HG02840 (cell line): ENCODE measurements around the gene SH3GL1.

Source experiments
- ATAC-seq: cut with Tn5 transposase; IDR thresholded peaks from one replicate; pipeline ENCODE4 v1.9.1; 2021; ENCODE audit warnings: mild to moderate bottlenecking, moderate library complexity, moderate number of reproducible peaks; ENCODE audit not compliant: unreplicated experiment, low FRiP score

The SH3GL1 gene

GRCh38 chr19:4366666-4367335 is 33.5 kb downstream of the SH3GL1 start:
- ATAC-seq, result no peak

DNA sequence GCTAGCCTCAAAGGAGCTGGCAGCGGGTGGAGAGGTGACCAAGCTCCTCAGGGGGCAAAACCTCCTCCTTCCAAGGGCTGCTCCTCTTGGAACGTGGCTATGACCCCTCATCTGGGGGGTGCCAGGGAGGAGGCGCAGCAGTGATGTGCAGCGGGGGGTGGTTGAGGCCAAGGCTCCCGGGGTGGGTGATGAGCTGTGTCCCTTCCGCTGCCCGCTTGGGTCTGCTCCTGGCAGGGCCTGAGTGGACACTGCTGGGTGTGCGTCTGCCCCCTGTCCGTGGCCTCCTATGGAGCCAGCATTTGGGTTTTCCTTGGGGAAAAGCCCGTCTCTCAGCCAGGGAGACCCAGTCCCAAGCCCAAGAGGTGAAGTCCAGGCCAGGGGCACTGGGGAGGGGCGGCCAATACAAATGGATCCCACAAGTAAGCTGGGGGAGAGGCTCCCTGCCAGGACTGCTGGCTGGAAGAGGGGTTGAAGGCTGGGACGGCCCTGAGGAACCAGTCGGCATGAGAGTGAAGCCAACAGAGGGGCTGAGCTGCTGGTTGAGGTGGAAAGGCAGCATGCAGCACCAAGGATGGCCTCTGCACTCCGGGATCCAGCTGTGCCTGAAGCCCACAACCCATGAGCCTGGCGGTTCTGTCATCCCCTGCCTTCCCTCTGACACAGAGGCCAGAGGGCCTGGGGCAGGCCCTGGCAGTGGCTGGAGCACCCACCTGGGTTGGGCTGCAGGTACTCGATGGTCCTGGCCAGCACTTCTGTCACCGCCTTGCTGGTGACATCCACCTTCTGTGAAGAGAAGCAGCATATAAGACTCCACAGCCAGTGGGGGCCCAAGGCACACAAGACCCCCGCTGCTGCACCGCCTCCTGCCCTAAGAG is 34.3 kb downstream of the SH3GL1 start:
- no peak for ATAC-seq

GRCh38 chr19:4365341-4365740 is 35.0 kb downstream of the SH3GL1 start:
- no peak for ATAC-seq

- ATAC-seq, result no peak
These were observed 36.6 kb downstream of the SH3GL1 start for GRCh38 chr19:4363571-4364304.

DNA sequence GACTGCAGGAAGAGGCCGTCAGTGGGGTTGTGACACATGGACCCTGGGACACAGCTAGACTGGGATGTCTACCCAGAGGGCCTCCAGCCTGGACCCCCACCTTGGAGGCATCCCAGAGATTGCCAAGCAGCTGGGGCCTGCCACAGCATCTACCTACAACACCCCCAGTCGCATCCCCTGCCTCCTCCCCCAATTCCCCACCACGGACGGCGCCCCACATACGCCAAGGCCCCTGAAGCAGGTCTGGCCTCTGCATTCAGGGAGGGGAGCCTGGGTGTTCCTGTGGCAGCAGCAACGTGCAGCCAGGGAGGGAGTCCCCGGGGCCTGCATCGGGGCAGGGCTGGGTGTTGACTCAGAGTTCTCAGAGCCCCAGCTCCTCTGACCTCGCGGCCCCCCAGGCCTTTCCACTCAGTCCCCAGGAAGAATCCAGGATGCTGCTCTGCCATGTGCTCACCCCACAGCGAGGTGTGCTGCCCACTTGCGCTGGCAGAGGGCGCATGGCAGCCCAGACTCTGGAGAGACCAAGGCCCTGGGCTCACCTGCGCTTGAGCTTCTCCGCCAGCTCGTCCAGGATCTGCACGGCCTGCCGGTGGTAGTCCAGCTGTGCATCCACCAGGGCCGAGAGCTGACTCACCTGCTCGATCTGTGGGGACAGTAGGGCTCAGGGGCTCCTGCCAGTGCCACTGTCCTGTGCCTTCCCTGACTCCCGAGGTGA is 37.4 kb downstream of the SH3GL1 start:
- ATAC-seq, result no peak

GRCh38 chr19:4362101-4362828 is 38.1 kb downstream of the SH3GL1 start:
- ATAC-seq, result no peak

DNA sequence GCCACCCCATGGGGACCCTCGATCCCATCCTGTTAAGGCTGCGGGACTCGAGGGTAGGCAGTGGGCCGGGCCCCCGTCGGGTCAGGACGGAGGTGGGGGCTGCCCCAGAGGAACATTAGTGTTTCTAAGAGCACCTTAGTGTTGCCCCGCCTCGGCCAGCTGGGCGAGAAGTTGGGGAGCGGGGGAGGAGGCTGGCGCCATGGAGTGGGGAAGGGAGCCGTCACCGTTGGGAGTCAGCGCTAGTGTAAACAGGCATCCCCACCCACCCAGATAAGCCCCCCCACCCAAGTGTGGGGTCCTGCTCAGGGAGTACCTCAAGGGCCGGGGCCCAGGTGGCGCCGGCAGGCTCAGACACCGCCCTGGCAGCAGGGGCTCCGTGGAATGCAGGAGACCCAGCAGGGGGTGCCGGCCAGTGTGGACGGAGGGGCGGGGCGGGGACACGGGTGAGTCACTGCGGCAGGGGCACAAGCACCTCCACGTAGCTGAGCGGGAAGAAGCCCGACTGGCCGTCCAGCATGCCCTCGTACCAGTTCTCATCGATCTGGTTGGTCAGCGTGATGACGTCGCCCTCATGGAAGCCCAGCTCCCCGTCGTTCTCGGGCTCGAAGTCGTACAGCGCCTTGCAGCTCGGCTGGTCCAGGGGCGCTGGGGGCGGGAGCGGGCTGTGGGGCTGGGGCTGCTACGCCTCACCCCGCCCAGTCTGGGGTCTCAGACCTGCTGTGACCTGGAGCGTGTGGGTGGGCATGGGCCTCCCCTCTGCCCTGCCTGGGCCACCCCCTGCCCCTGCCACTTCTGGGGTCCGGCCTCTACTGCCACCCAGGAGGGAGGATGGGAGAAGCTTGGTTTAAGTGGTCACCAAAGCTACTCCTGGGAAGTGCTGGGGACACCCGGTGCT is 38.9 kb downstream of the SH3GL1 start:
- ATAC-seq, result no peak

DNA sequence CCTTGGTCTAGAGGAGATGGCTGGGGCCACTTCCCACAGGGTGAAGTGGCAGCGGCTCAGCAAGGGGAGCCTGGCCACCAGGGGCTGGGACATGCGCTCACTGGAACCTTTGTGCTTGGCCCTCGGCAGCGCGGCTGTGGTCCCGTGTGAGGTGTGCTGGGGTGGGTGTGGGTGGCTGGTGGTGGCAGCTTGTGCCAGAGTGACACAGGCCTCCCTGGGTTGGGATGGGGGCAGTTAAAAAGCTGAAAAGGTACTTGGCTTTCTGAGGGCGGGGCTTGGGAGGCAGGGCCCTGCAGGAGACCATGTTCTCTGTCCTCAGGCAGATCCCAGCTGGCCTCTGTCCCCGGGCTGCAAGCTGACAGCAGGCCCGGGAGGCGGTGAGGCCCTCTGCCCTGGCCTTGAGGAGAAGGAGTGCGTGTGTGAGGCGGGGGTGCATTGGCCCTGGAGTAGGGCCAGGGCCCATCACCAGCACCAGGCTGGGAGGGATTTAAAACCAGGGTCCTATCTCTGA is 39.7 kb downstream of the SH3GL1 start:
- no peak for ATAC-seq

DNA sequence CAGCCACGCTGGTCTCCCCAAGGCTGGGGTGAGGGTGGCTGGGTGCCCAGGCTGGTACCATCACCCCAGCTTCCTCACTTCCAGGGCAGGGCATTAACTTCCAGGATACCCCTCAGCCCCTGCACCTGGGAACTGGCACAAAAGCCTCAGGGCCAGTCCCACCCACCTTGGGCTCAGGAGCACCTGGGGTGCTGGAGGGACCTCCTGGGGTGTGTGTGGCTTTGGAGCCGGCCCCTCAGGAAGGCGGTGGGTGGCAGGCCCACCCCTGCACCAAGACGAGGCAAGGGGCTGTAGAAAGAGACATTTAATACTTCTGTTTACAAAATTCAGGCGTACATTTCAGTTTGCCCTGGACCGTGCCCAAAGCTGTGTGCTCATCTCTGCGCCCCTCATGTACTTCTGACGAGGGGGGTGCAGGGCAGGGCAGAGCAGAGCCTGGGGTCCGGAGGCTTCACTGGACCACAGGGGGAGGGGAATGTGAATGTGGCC is 40.2 kb downstream of the SH3GL1 start:
- no peak for ATAC-seq

DNA sequence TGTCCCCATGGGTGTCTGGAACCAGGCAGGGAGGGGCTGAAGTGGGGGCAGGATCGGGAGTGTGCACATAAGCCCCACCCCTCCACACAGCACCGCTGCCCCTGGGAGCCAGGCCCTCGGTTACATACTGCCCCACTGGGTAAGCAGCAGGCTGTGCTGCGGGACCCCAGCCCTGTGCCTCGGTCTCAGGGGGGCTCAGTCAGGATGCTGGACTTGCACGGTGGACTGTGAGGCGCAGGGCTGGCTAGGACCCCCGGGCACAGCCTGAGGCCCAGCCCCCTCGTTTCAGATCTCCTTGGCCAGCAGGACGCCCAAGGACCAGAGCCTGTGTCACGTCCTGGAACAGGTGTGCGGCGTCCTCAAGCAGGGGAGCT is 40.7 kb downstream of the SH3GL1 start:
- no peak for ATAC-seq

DNA sequence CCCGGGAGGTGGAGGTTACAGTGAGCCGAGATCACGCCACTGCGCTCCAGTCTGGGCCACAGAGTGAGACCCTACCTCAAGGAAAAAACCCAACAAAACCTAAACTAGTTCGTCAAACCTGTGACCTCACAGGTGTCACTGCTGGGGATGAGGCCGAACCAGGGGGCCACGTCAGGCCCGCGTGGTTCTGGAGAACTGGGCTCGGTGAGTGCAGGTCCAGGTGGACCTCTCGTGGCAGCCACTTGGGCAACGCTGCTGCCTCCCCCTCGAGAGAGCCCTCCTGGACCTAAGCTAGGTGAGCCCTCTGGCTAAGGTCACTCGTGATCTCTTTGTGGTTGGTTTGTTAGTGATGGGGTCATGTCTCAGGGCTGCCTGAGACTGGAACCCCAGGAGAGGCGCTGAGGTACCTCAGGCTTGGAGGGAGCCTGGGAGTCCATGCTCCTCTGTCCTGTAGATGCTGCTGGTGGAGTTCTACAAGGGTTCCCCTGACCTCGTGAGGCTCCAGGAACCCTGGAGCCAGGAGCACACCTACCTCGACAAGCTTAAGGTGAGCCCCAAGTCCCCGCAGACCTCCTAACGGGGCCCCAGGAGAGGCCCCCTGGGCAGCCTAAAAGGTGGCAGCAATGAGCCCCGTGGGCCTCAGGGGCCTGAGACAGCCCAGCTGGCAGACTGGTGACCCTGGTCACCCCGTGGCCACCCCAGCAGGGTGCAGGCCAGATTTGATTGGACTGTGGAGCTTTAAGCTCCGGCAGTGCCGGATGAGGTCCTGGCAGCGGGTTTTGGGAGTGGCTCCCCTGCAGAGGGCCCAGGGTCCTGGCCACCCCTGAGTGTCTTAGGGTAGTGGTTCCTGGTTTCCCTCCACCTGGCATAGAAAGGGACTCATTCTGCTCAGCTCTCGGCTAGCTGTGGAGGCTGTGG is 41.4 kb downstream of the SH3GL1 start:
- no peak for ATAC-seq

DNA sequence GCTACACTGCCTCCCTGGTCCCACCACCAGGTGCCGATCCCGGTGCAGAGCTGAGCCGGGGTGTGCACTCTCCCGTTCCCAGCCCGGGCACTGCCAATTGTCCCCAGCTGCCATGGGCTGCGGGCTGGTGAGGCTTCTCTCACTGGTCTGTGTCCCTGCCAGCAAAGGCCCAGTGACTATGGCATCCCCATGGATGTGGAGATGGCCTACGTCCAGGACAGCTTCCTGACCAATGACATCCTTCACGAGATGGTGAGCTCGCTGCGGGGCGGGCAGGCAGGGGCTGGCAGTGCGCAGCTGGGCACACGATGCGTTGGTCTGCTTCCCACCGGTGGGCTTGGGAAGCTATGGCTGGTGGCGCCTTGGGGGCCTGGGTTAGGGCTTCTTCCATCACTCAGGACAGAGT is 42.4 kb downstream of the SH3GL1 start:
- ATAC-seq, result no peak

DNA sequence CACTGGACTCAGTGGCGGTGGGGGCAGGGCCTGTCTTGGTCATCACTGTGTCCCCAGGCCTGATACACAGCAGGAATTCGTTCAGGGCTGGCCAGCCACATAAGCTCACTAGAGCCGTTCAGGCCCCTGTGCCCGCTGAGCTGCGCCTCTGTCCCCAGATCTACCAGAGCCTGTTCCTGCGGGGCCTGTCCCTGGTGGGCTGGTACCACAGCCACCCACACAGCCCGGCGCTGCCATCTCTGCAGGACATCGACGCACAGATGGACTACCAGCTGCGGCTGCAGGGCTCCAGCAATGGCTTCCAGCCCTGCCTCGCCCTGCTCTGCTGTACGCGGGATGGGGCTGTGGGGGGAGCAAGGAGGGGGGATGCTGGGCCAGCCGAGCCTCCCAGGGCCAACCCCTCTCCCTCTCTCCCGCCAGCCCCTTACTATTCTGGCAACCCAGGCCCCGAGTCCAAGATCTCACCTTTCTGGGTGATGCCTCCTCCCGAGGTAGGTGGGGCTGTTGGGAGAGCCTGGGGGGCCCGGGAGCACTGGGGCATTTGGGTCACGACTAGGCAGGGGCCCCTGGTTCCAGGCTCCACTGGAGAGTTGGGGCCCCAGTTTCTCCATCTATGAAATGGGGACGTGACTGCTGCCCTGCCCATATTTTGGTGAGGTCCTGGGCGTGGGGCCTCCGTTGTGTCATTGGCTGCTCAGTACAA is 43.1 kb downstream of the SH3GL1 start:
- no peak for ATAC-seq

DNA sequence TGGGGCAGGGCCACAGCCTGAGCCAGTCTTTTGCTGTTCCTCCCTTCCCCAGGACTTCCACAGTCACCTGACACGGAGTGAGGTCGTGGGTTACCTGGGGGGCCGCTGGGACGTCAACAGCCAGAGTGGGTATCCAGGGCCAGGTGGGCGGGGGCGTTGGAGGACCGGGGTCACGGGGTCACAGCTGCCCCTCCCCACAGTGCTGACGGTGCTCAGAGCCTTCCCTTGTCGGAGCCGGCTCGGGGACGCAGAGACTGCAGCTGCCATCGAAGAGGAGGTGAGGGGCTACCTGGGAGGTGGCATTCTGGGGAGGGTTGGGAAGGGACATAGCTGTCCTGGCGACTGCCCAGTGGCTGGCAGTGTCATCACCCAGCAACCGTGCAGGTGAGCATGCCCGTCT is 45.5 kb downstream of the SH3GL1 start:
- ATAC-seq, result no peak

DNA sequence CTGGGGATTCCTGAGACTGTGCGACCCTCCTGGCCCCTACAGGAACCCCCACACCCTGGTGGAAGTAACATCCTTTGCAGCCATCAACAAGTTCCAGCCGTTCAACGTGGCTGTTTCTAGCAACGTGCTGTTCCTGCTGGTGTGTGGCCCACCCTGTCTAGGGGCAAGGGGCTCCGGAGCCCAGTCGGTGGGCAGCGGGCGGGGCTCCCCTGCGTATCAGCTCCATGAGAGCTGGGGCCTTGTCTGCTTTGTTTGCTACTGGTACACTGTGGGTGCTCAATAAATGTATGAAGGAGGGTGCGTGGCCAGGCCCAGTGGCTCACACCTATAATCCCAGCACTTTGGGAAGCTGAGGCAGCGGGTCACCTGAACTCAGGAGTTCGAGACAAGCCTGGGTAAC is 46.1 kb downstream of the SH3GL1 start:
- ATAC-seq, result no peak

- no peak for ATAC-seq
These were observed 47.6 kb downstream of the SH3GL1 start for GRCh38 chr19:4352701-4353121.

GRCh38 chr19:4350726-4351125 is 49.6 kb downstream of the SH3GL1 start:
- no peak for ATAC-seq
